ENCODE measurements around the gene SPEM1.

- TF ChIP-seq TAF1 (IDR thresholded peaks at IDR 0.05; ENCODE audit: low read depth, low read length) (no peak), POLR2A (IDR thresholded peaks at IDR 0.05; ENCODE audit: low read depth, low read length) (no peak), PAX5 (IDR thresholded peaks at IDR 0.05; ENCODE audit: insufficient read depth, low read length, severe bottlenecking) (peak; percentile 12), POLR2AphosphoS5 (IDR thresholded peaks at IDR 0.05; ENCODE audit: low read depth, low read length) (no peak), SPI1 (IDR thresholded peaks at IDR 0.05; ENCODE audit: low read depth, low read length) (no peak), POU2F2 (IDR thresholded peaks at IDR 0.05; ENCODE audit: low read depth, low read length) (no peak)
Observed at GRCh38 chr17:7436556-7437368, 16.6 kb downstream of the SPEM1 start.

All from GM12891 (cell line).